K562 (cell line): Measurements from ENCODE around the gene KCNJ10. TPM values are rescaled to one million over a fixed set of nuclear protein-coding genes. Genes with fewer than 3 reads are reported as not detected.

Experiments
- CEBPB ChIP-seq: fragments of 450-650 bp; IDR thresholded peaks from 2 replicates; pipeline ENCODE4 v1.6.1; 2016; ENCODE audit warnings: missing genetic modification characterization, missing compliant biosample characterization
- HNRNPH1 ChIP-seq: fragments of 200-400 bp; formaldehyde crosslinking; optimal IDR thresholded peaks from 2 replicates; pipeline ENCODE3; 2017; ENCODE audit warnings: low read depth, mild to moderate bottlenecking, low read length, moderate library complexity
- HNRNPL ChIP-seq: fragments of 200-400 bp; formaldehyde crosslinking; IDR thresholded peaks from 2 replicates; pipeline ENCODE4 v1.6.1; 2017; ENCODE audit warnings: low read depth, mild to moderate bottlenecking, low read length
- HOMEZ ChIP-seq: fragments of 250-450 bp; sonication (Bioruptor Pico); IDR thresholded peaks from 2 replicates; pipeline ENCODE4 v1.4.0; 2020; ENCODE audit warnings: mild to moderate bottlenecking, moderate library complexity
- MTA3 ChIP-seq: fragments of 450-650 bp; formaldehyde crosslinking; IDR thresholded peaks from 2 replicates; pipeline ENCODE4 v1.6.1; 2017; ENCODE audit warnings: mild to moderate bottlenecking, borderline replicate concordance
- PHF8 ChIP-seq: fragments of 200-600 bp; sonication (generic); IDR thresholded peaks from 2 replicates; pipeline ENCODE4 v1.6.1; 2012; ENCODE audit warnings: mixed run types, mild to moderate bottlenecking, inconsistent platforms, low read length, moderate library complexity, borderline replicate concordance
- TFE3 ChIP-seq: fragments of 450-650 bp; formaldehyde crosslinking; IDR thresholded peaks from 2 replicates; pipeline ENCODE4 v1.4.0; 2020; ENCODE audit warnings: mild to moderate bottlenecking, mixed read lengths
- ZFP36 ChIP-seq: fragments of 150-350 bp; IDR thresholded peaks from 2 replicates; pipeline ENCODE4 v1.6.1; 2018; ENCODE audit warnings: low read length, low read depth; ENCODE audit not compliant: partially characterized antibody
- ZNF3 ChIP-seq: fragments of 250-450 bp; sonication (Bioruptor Pico); IDR thresholded peaks from 2 replicates; pipeline ENCODE4 v1.5.0; 2021; ENCODE audit warnings: mild to moderate bottlenecking, moderate library complexity
- ZNF518B ChIP-seq: fragments of 250-450 bp; sonication (Bioruptor Pico); IDR thresholded peaks from 2 replicates; pipeline ENCODE4 v1.5.0; 2021; ENCODE audit warnings: mild to moderate bottlenecking, moderate library complexity
- polyA plus RNA-seq, 8 experiments: library from polyadenylated mRNA; depleted of rRNA in 4 of 8; stranded (reverse) in 5 of 8; unstranded in 3 of 8; fragments of >200 nt; fragmentation: Nextera tagmentation in 2 of 8; fragmentation: Illumina TruSeq in 1 of 8; extraction: Ambion mirVana in 2 of 8; extraction: Trizol in 1 of 8; gene quantifications; 2 replicates each; pipeline versions ENCODE4 v1.2.1 to v1.2.3, GENCODE V29; 2011 to 2014; ENCODE audit warnings: inconsistent platforms in 1 of 8, missing spikeins in 1 of 8
- total RNA-seq, 7 experiments: library from RNA; depleted of rRNA in 6 of 7; stranded (reverse); fragments of >200 nt in 6 of 7; fragmentation: Illumina TruSeq in 2 of 7; extraction: Trizol in 2 of 7; gene quantifications; 2 replicates each; pipeline versions ENCODE4 v1.2.1 to v1.2.3, GENCODE V29; 2011 to 2021; ENCODE audit warnings: low replicate concordance in 1 of 7
- TF ChIP-seq, protein P1 (sequence below): sonication (generic); formaldehyde crosslinking; IDR thresholded peaks from 2 replicates; pipeline ENCODE4 v1.8.1; 2022; ENCODE audit warnings: missing genetic modification reagents
- TF ChIP-seq, protein P2 (sequence below): fragments of 450-650 bp; IDR thresholded peaks from 2 replicates; pipeline ENCODE4 v1.6.1; 2018; ENCODE audit not compliant: partially characterized antibody
- TF ChIP-seq, protein P3 (sequence below): sonication (generic); formaldehyde crosslinking; IDR thresholded peaks from 2 replicates; pipeline ENCODE4 v1.9.0; 2022; ENCODE audit warnings: mild to moderate bottlenecking, missing genetic modification reagents

The KCNJ10 gene
- total and polyA plus RNA-seq, 9 of the 15 experiments (the other 6 are each of a cell fraction or from before 2014, with no cell fraction given) = 0.06 to 0.11 TPM; not detected in 7

- TF ChIP-seq, protein P1, sequence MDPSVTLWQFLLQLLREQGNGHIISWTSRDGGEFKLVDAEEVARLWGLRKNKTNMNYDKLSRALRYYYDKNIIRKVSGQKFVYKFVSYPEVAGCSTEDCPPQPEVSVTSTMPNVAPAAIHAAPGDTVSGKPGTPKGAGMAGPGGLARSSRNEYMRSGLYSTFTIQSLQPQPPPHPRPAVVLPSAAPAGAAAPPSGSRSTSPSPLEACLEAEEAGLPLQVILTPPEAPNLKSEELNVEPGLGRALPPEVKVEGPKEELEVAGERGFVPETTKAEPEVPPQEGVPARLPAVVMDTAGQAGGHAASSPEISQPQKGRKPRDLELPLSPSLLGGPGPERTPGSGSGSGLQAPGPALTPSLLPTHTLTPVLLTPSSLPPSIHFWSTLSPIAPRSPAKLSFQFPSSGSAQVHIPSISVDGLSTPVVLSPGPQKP (CRISPR knock-in tag) = no peak
- TF ChIP-seq ZFP36 (peak; percentile 18), TFE3 (no peak), CEBPB (0 out of 2 replicates have a peak, but pooled peaks have one; percentile 19), MTA3 (no peak), HOMEZ (CRISPR knock-in tag) (no peak), HNRNPL (no peak), ZNF518B (CRISPR knock-in tag) (no peak), HNRNPH1 (no peak), ZNF3 (CRISPR knock-in tag) (no peak), PHF8 (no peak)
- TF ChIP-seq, protein P2, sequence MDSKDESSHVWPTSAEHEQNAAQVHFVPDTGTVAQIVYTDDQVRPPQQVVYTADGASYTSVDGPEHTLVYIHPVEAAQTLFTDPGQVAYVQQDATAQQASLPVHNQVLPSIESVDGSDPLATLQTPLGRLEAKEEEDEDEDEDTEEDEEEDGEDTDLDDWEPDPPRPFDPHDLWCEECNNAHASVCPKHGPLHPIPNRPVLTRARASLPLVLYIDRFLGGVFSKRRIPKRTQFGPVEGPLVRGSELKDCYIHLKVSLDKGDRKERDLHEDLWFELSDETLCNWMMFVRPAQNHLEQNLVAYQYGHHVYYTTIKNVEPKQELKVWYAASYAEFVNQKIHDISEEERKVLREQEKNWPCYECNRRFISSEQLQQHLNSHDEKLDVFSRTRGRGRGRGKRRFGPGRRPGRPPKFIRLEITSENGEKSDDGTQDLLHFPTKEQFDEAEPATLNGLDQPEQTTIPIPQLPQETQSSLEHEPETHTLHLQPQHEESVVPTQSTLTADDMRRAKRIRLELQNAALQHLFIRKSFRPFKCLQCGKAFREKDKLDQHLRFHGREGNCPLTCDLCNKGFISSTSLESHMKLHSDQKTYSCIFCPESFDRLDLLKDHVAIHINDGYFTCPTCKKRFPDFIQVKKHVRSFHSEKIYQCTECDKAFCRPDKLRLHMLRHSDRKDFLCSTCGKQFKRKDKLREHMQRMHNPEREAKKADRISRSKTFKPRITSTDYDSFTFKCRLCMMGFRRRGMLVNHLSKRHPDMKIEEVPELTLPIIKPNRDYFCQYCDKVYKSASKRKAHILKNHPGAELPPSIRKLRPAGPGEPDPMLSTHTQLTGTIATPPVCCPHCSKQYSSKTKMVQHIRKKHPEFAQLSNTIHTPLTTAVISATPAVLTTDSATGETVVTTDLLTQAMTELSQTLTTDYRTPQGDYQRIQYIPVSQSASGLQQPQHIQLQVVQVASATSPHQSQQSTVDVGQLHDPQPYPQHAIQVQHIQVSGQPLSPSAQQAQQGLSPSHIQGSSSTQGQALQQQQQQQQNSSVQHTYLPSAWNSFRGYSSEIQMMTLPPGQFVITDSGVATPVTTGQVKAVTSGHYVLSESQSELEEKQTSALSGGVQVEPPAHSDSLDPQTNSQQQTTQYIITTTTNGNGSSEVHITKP = no peak
- TF ChIP-seq, protein P3, sequence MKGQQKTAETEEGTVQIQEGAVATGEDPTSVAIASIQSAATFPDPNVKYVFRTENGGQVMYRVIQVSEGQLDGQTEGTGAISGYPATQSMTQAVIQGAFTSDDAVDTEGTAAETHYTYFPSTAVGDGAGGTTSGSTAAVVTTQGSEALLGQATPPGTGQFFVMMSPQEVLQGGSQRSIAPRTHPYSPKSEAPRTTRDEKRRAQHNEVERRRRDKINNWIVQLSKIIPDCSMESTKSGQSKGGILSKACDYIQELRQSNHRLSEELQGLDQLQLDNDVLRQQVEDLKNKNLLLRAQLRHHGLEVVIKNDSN (CRISPR knock-in tag) = no peak
Measured at GRCh38 chr1:160085686-160086455, 15.9 kb upstream of the KCNJ10 start (continued).
